ENCODE results near the gene NUDT19. TPM values are rescaled to one million over a fixed set of nuclear protein-coding genes. Genes with fewer than 3 reads are reported as not detected.
"Not testable (repeated sequence)": the region's sequence is repeated elsewhere in the genome, so short reads cannot be mapped to it uniquely, and the experiment has no call there.

Gene NUDT19
- total RNA-seq, 1 donor from 2014 or later, result 18.5 TPM

- Histone ChIP-seq H3K4me1 (no peaks in the 10 kb centered on the region), H3K9me3 (peaks cover 12% of the 10 kb centered on the region), H3K4me3 (no peak overlapping the region), H3K27ac (no peak overlapping the region), H3K27me3 (ENCODE audit: low read depth) (no peaks in the 10 kb centered on the region), H3K36me3 (peaks cover 40% of the 10 kb centered on the region)
- intact Hi-C loops (cut with DNase I), result no loop called here
- no peak for TF ChIP-seq CTCF (IDR thresholded peaks at IDR 0.05)
- ATAC-seq (peak; percentile 32 to 70), DNase-seq (no peak)
Observed at GRCh38 chr19:32708457-32708856, 16.8 kb downstream of the NUDT19 start.

GRCh38 chr19:32709032-32709431, 17.4 kb downstream of the NUDT19 start:
- peaks cover 8% of the 10 kb centered on the region for H3K9me3 ChIP-seq
- intact Hi-C loops (cut with DNase I), result no loop called here
- no peak overlapping the region for H3K27ac ChIP-seq
- no peaks in the 10 kb centered on the region for H3K27me3 ChIP-seq (ENCODE audit: low read depth)
- no peak overlapping the region for H3K4me3 ChIP-seq
- ATAC-seq (no peak), DNase-seq (no peak)
- peaks cover 43% of the 10 kb centered on the region for H3K36me3 ChIP-seq
- no peaks in the 10 kb centered on the region for H3K4me1 ChIP-seq
- no peak for TF ChIP-seq CTCF (IDR thresholded peaks at IDR 0.05)

- Histone ChIP-seq H3K27me3 (ENCODE audit: low read depth) (no peaks in the 10 kb centered on the region), H3K36me3 (peaks cover 49% of the 10 kb centered on the region)
- intact Hi-C loops (cut with DNase I), result no loop called here
Observed at GRCh38 chr19:32711747-32712146, 20.1 kb downstream of the NUDT19 start.

GRCh38 chr19:32716203-32716602, 24.6 kb downstream of the NUDT19 start:
- H3K27ac ChIP-seq; DNase-seq; H3K27me3 ChIP-seq (ENCODE audit: low read depth); intact Hi-C loops (cut with DNase I); H3K9me3 ChIP-seq; H3K4me1 ChIP-seq; H3K4me3 ChIP-seq; ATAC-seq: not testable (repeated sequence)
- peaks cover 32% of the 10 kb centered on the region for H3K36me3 ChIP-seq

More at GRCh38 chr19:32711747-32712146, 20.1 kb downstream of the NUDT19 start:
- DNase-seq (no peak), ATAC-seq (peak; percentile 43 to 67)
- H3K27ac ChIP-seq, result no peak overlapping the region
- H3K4me3 ChIP-seq, result no peak overlapping the region
- no peaks in the 10 kb centered on the region for H3K4me1 ChIP-seq
- no peak for TF ChIP-seq CTCF (IDR thresholded peaks at IDR 0.05)
- no peaks in the 10 kb centered on the region for H3K9me3 ChIP-seq

GRCh38 chr19:32717496-32717895, 25.9 kb downstream of the NUDT19 start:
- Histone ChIP-seq H3K36me3 (peaks cover 23% of the 10 kb centered on the region), H3K27ac (no peak overlapping the region), H3K4me1 (no peaks in the 10 kb centered on the region), H3K4me3 (no peak overlapping the region), H3K9me3 (no peaks in the 10 kb centered on the region), H3K27me3 (ENCODE audit: low read depth) (no peaks in the 10 kb centered on the region)
- DNase-seq, result no peak
- intact Hi-C loops (cut with DNase I), result no loop called here
- TF ChIP-seq CTCF (IDR thresholded peaks at IDR 0.05), result no peak
- no peak for ATAC-seq

- DNase-seq, result no peak
Observed at GRCh38 chr19:32718286-32718685, 26.7 kb downstream of the NUDT19 start.

More at GRCh38 chr19:32718286-32718685, 26.7 kb downstream of the NUDT19 start:
- Histone ChIP-seq H3K27me3 (ENCODE audit: low read depth) (no peaks in the 10 kb centered on the region), H3K4me1 (no peaks in the 10 kb centered on the region), H3K9me3 (no peaks in the 10 kb centered on the region), H3K27ac (no peak overlapping the region), H3K4me3 (no peak overlapping the region), H3K36me3 (peaks cover 15% of the 10 kb centered on the region)
- no peak for TF ChIP-seq CTCF (IDR thresholded peaks at IDR 0.05)
- intact Hi-C loops (cut with DNase I), result no loop called here
- no peak for ATAC-seq

Data from lower lobe of right lung (tissue), 2 donors.